GM18867 (cell line): ENCODE data around the gene ATXN2.

ENCODE experiments used
- ATAC-seq: cut with Tn5 transposase; IDR thresholded peaks from one replicate; pipeline ENCODE4 v1.9.1; 2021; ENCODE audit warnings: mild to moderate bottlenecking, moderate library complexity; ENCODE audit not compliant: unreplicated experiment

Gene ATXN2

GRCh38 chr12:111440152-111440551 lies 159.0 kb downstream of the ATXN2 start:
- no peak for ATAC-seq

GRCh38 chr12:111439657-111440151 lies 159.4 kb downstream of the ATXN2 start:
- ATAC-seq: no peak

- no peak for ATAC-seq
Observed at GRCh38 chr12:111438481-111438880, 160.6 kb downstream of the ATXN2 start.

- ATAC-seq: no peak
Observed at GRCh38 chr12:111437816-111438454, 161.2 kb downstream of the ATXN2 start.

GRCh38 chr12:111436811-111437210 lies 162.3 kb downstream of the ATXN2 start:
- no peak for ATAC-seq

GRCh38 chr12:111436266-111436665 lies 162.8 kb downstream of the ATXN2 start:
- no peak for ATAC-seq

- ATAC-seq: no peak
Observed at GRCh38 chr12:111435661-111436201, 163.4 kb downstream of the ATXN2 start.

- peak; percentile 65 for ATAC-seq
Observed at GRCh38 chr12:111434680-111435338, 164.3 kb downstream of the ATXN2 start.

GRCh38 chr12:111434049-111434448 lies 165.1 kb downstream of the ATXN2 start:
- ATAC-seq: no peak

- ATAC-seq: no peak
Observed at GRCh38 chr12:111431772-111432171, 167.3 kb downstream of the ATXN2 start.

GRCh38 chr12:111430433-111431353 lies 168.4 kb downstream of the ATXN2 start:
- no peak for ATAC-seq

- ATAC-seq: no peak
Observed at GRCh38 chr12:111429828-111430432, 169.2 kb downstream of the ATXN2 start.

GRCh38 chr12:111428728-111429175 lies 170.4 kb downstream of the ATXN2 start:
- ATAC-seq: no peak

- ATAC-seq: no peak
Observed at GRCh38 chr12:111428081-111428727, 170.9 kb downstream of the ATXN2 start.

- ATAC-seq: no peak
Observed at GRCh38 chr12:111427417-111428074, 171.6 kb downstream of the ATXN2 start.

- no peak for ATAC-seq
Observed at GRCh38 chr12:111426344-111427185, 172.6 kb downstream of the ATXN2 start.

- ATAC-seq: no peak
Observed at GRCh38 chr12:111425655-111426054, 173.5 kb downstream of the ATXN2 start.

GRCh38 chr12:111424793-111425251 lies 174.3 kb downstream of the ATXN2 start:
- ATAC-seq: no peak
